COLO829 (cell line): ENCODE results near the gene COL25A1.

ENCODE experiments used
- DNase-seq: peaks from one replicate; pipeline ENCODE4 v3.0.0; 2012; ENCODE audit warnings: low spot score

The COL25A1 gene

DNA sequence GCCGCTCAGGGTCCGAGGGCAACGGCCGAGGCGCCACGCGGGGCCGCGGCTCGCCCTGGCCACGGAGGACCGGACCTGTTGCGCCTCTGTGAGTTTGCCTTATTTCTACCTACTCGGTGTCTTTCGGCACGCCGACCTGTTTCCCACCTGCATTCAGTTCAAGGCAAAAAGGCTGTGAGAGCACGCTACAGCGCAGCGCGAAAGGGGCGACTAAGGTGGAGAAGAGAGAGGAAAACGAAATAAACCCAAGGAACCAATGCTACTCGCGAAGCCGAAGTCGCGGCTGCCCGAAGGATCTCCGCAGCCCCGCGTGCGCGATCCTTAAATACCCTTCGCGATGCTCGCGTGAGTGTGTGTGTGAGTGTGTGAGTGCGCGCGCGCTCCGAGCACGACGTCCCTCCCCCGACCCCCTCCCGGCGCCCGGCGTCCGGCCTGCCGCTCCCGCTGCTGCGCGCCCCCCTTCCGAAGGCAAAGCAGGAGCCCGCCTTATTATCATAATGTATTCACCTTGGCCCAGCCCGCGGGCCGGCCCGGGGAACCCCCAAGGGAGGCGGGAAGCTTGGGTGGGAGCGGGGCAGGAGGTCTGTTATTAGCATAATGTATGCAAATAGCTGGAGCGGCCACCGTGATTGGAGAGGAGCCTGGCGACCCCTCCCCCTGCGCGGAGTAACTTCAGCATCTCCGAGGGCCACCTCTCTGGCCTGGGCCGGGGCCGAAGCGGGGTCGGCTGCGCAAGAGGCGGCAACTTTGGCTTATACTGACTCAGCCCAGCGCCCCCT is at the start of gene COL25A1:
COL25A1 (minus strand) TSS at position 298 of the 779 bp plus-strand sequence.
- peak; percentile 58 for DNase-seq

GRCh38 chr4:109350121-109350520 is 47.7 kb upstream of the COL25A1 start:
- DNase-seq: no peak

- no peak for DNase-seq
Observed at GRCh38 chr4:109334129-109335105, 32.0 kb upstream of the COL25A1 start.

DNA sequence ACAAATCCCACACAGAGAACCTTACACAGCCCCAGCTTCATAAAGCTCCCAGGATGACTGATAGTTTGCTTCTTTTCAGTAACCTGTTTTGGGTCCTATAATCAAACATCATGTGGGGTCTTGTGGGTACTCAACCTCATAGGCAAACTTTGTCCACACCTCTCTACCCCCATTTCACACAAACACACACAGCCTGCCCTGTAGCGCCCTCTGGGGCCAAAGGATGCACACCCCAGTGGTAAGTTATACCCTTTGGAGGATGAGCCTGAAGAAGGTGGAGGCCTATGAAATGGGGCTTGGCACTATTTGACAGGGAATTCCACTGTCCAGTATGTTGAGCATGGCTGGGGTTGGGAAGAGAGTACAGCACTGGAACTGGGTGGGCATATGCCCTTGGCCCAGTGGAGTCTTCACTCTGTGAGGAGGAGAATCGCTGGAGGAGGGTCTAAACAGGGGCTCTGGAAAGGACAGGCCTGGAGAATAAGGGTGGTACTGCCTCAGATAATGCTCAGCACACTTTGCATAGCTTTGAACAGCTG is 30.5 kb upstream of the COL25A1 start:
- no peak for DNase-seq

GRCh38 chr4:109327641-109328040 is 25.2 kb upstream of the COL25A1 start:
- DNase-seq: no peak

GRCh38 chr4:109325698-109326097 is 23.2 kb upstream of the COL25A1 start:
- no peak for DNase-seq

DNA sequence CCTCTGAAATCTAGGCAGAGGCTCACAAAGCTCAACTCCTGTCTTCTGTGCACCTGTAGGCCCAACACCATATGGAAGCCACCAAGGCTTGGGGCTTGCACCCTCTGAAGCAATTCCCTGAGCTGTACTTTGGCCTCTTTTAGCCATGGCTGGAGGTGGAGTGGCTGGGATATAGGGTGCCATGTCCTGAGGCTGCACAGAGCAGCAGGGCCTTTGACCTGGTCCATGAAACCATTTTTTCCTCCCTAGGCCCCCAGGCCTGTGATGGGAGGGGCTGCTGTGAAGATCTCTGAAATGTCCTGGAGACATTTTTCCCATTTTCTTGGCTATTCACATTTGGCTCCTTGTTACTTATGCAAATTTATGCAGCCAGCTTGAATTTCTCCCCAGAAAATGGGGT is 20.9 kb upstream of the COL25A1 start:
- DNase-seq: no peak

DNA sequence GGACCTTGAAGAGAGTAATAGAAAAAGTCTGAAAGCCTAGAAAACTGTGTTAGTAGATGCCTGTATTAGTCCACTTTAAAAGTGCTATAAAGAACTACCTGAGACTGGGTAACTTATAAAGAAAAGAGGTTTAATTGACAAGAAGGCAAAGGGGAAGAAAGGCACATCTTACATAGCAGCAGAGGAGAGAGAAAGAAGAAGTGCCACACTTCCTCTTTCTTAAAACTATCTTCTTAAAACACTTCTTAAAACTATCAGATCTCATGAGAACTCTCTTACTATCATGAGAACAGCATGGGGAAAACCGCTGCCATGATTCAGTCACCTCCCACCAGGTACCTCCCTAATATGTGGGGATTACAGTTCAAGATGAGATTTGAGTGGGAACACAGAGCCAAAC is 18.8 kb upstream of the COL25A1 start:
- DNase-seq: no peak

- DNase-seq: no peak
Observed at GRCh38 chr4:109319684-109320083, 17.2 kb upstream of the COL25A1 start.

GRCh38 chr4:109319156-109319555 is 16.7 kb upstream of the COL25A1 start:
- no peak for DNase-seq

DNA sequence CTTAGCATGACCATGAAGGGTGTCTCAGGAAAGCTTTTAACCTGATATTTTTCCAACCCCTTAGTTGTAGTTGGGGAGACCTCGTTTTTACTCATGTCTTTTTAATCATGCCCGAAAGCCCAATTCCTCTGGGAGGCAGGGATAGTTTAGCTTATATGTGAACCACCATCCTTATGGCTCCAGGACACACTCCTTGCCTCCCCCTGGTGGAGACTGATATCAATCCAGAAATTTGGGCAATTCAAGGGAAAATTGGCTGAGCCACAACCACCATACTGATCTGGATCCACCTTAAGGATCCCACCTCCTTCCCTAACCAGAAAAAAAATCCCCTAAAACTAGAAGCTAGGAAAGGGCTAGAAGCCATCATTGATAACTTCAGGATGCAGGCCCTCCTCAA is 13.4 kb upstream of the COL25A1 start:
- DNase-seq: no peak

- DNase-seq: no peak
Observed at GRCh38 chr4:109315341-109315740, 12.9 kb upstream of the COL25A1 start.

DNA sequence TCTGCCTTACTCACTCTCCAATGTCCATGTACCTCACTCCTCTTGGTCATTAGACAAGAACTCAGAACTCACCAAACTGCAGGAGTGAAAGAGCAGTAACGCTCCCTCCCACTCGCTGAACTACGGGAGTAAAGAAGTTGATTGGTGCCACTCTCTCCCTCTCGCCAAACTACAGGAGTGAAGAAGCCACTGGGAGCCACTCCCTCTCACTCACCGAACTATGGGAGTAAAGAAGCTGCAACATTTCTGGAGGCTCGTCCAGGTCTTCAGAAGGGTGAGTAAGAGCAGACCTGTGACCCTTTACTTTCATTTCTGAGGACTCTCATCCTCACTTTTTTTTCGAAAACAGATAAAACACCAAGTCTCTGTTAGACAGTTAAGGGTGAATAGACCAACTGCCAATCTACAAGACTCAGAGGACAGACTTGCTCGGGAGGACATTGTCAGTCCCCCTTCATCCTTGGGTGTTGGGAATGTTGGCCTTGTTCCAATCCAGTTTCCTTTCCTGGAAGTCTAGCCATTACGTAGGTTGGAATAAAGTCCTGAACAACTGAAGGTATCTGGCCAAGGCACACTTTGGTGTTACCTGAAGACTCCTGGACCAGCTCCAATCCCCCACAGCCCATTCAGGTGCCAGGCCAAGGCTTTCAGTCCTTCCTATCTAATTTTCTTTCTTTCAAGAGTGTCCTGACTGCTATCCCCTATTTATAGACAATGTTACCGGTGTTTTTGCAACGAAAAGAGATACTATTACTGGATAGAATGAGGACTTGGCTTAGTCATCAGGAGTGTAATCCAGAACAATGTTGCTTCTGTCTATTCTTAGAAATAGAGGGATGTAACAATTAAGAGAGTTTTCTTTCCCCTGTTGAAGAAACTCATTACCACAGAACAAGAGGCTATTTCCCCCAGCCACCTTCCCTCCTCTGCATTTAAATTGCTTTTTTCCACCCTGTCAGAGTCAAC is 11.0 kb upstream of the COL25A1 start:
- peak; percentile 63 for DNase-seq

DNA sequence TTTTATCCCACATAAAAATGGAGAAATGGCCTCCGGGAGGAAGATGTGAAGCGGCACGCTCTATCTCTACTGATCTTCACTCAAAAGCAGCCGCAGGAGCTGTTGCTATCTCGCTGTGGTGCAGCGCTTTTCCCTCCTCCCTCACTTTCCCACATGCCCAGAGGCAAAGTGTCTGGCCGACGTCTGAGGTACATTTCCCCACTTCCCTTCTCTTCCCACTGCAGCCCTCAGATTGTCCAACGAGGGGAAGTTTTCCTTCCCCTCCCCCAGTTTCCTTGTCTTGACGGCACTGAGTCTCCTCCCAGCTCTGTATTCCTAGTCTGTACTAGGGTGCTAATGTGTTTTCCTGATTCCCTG is 660 bp upstream of the COL25A1 start:
- DNase-seq: no peak

DNA sequence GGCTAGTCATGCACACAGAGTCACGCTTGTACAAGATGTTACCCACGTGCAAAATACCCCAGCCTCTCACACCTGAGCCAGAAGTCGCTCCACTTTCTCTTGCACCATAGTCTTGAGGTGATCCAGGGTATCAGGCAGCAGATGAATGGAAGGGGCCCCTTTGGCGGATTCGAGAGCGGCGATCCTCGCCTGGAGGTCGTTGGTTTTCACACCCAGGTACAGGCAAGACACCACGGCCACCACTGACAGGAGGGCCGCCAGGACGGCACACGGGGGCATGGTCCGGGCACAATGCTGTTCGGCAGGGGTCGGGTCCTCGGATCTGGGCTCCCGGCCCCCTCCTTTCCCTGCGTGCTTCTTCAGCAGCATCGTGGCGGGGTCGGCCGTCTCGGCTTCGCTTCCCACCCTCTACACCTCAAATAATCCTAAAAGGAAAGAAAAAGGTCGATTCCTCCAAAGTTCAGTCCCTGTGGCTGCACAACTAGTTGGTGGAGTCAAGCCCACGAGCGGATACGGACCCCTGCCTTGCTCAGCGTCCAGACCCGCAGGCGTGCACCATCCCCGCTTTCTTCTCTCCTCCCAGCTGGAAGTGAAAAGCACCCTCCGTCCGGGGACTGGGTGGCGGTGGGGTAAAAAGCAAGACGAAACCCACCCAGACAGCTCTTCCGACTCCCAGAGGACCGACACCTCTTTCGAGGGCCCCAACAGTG is 652 bp downstream of the COL25A1 start:
- DNase-seq: no peak

- DNase-seq: no peak
Observed at GRCh38 chr4:109298279-109299010, 4.0 kb downstream of the COL25A1 start.

DNA sequence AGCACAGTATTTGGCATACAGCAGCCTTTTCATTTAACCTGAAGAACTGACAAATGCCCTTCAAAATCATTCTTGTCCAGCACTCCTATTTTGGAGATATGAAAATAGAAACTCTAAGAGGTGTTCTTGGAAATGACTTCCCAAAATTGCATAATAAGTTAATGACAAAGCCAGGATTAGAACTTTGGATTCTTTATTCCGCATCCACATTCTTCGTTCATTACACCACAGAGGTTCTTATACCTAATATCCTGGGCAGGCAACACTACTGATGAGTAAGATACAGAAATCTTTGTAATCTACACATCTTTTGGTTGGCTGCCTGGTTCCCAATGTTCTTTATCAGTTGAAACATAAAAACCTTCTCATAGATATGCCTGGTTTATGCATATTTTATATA is 5.9 kb downstream of the COL25A1 start:
- no peak for DNase-seq

- DNase-seq: no peak
Observed at GRCh38 chr4:109295081-109295480, 7.4 kb downstream of the COL25A1 start.

GRCh38 chr4:109294468-109295020 is 7.9 kb downstream of the COL25A1 start:
- no peak for DNase-seq

- DNase-seq: peak; percentile 46
Observed at GRCh38 chr4:109294006-109294405, 8.5 kb downstream of the COL25A1 start.
